WTC11 (cell line): ENCODE results near the gene CISD3. TPM values are rescaled to one million over a fixed set of nuclear protein-coding genes. Genes with fewer than 3 reads are reported as not detected.

Source experiments
- ATAC-seq: fragments of 200-7000 bp; cut with Tn5 transposase; 2 replicates; pipeline ENCODE4 v1.10.0; 2021; ENCODE audit warnings: mild to moderate bottlenecking, moderate library complexity
- CTCF ChIA-PET: fragments of 300-600 bp; sonication (Branson Sonifier 250); formaldehyde crosslinking; loops from one replicate; lab custom pipeline; 2021; ENCODE audit warnings: antibody characterized with exemption; lab: Charles Lee
- POLR2A ChIA-PET: fragments of 350-600 bp; sonication (Branson Sonifier 250); formaldehyde crosslinking; loops from one replicate; lab custom pipeline; 2021; ENCODE audit warnings: antibody characterized with exemption; lab: Charles Lee
- DNase-seq: peaks from one replicate; pipeline ENCODE4 v3.0.0; 2021; ENCODE audit warnings: low spot score
- H3K27ac Mint-ChIP-seq: 2 replicates; pipeline ENCODE4 v1.8.0; 2021; ENCODE audit warnings: mixed read lengths
- H3K27me3 Mint-ChIP-seq: 2 replicates; pipeline ENCODE4 v1.8.0; 2021; ENCODE audit warnings: low read depth, mild to moderate bottlenecking, moderate library complexity, mixed read lengths
- H3K36me3 Mint-ChIP-seq: 2 replicates; pipeline ENCODE4 v1.8.0; 2021; ENCODE audit warnings: mixed read lengths
- H3K4me1 Mint-ChIP-seq: 2 replicates; pipeline ENCODE4 v1.8.0; 2022; ENCODE audit warnings: mixed read lengths
- H3K4me3 Mint-ChIP-seq: 2 replicates; pipeline ENCODE4 v1.8.0; 2021; ENCODE audit warnings: mild to moderate bottlenecking, moderate library complexity, mixed read lengths
- H3K9me3 Mint-ChIP-seq: 2 replicates; pipeline ENCODE4 v1.8.0; 2021; ENCODE audit warnings: mixed read lengths
- ARID4B ChIP-seq: sonication (generic); formaldehyde crosslinking; IDR thresholded peaks from 2 replicates; pipeline ENCODE4 v1.8.0; 2023; ENCODE audit warnings: missing genetic modification reagents, mild to moderate bottlenecking, borderline replicate concordance
- ATF1 ChIP-seq: sonication (generic); formaldehyde crosslinking; IDR thresholded peaks from 2 replicates; pipeline ENCODE4 v1.8.1; 2023; ENCODE audit warnings: mild to moderate bottlenecking, moderate library complexity, missing genetic modification reagents
- CREB1 ChIP-seq: sonication (generic); formaldehyde crosslinking; IDR thresholded peaks from 2 replicates; pipeline ENCODE4 v1.8.0; 2023; ENCODE audit warnings: mild to moderate bottlenecking, missing genetic modification reagents
- ETV6 ChIP-seq: sonication (generic); formaldehyde crosslinking; IDR thresholded peaks from 2 replicates; pipeline ENCODE4 v1.8.1; 2022; ENCODE audit warnings: mild to moderate bottlenecking, missing genetic modification reagents
- HMGA2 ChIP-seq: fragments of 250-450 bp; sonication (Bioruptor Pico); IDR thresholded peaks from 2 replicates; pipeline ENCODE4 v1.4.0; 2021; ENCODE audit warnings: mild to moderate bottlenecking, moderate library complexity
- NFE2L1 ChIP-seq: sonication (generic); formaldehyde crosslinking; IDR thresholded peaks from 2 replicates; pipeline ENCODE4 v1.8.1; 2023; ENCODE audit warnings: missing genetic modification reagents
- PRDM15 ChIP-seq: sonication (generic); formaldehyde crosslinking; IDR thresholded peaks from 2 replicates; pipeline ENCODE4 v1.8.0; 2022; ENCODE audit warnings: missing genetic modification reagents
- PREB ChIP-seq: sonication (generic); formaldehyde crosslinking; IDR thresholded peaks from 2 replicates; pipeline ENCODE4 v1.8.1; 2022; ENCODE audit warnings: mild to moderate bottlenecking, missing genetic modification reagents, moderate library complexity, borderline replicate concordance
- total RNA-seq: library from RNA; stranded (reverse); gene quantifications from 3 replicates; pipeline ENCODE4 v1.2.3, GENCODE V29; 2021
- TF ChIP-seq, protein P1 (sequence below): sonication (generic); formaldehyde crosslinking; IDR thresholded peaks from 2 replicates; pipeline ENCODE4 v1.8.0; 2023; ENCODE audit warnings: mild to moderate bottlenecking, missing genetic modification reagents

CISD3 gene
- total RNA-seq, 1 experiment from 2014 or later = 12.1 TPM

GRCh38 chr17:38730526-38731379 is 612 bp downstream of the CISD3 start (continued):
- 0 out of 2 replicates have a peak, but pooled peaks have one; percentile 61 for TF ChIP-seq NFE2L1 (CRISPR knock-in tag)
- TF ChIP-seq PRDM15 = 0 out of 2 replicates have a peak, but pooled peaks have one; percentile 7

DNA sequence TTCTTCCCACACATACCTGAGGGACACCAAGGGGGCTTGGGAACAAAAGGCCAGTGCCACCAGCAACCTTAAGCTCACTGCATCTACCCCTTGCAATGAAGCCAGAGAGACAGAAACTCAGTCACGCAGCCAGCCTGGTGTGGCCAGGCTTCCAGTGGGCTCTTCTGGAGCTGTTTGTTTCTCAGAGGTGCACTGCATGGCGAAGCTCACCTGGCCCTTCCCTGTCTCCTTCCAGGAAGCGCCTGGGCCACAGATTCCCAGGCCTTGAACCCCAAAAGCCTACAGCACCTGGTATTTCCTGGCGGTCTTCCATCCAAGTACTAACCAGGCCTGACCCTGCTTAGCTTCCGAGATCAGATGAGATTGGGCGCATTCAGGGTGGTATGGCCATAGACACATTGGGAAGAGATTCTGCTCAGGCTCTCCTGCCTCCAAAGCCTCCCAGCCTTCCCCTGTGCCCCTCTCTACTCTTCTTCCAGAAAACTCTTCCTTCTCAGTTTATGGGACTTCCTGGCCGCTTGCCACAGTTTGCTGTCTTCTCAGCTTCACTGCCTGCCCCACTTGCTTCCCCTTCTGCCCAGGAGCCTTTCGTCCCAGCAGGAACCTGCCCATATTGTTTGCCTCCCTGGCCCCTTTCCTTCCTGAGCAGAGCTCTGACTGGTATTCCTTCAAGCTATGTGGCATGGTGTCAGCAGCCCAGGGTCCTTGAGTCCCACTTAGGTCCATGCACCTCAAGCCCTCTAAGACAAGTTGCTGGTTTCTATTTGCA is 1.6 kb downstream of the CISD3 start:
- Mint-ChIP-seq H3K9me3 (no peaks in the 10 kb centered on the region), H3K27me3 (peaks cover 23% of the 10 kb centered on the region), H3K27ac (peak overlapping the region; percentile 69; the same call in 1 of the 2 replicates), H3K4me3 (peak overlapping the region; percentile 94; the same call in 1 of the 2 replicates), H3K36me3 (peaks cover 2% of the 10 kb centered on the region; the same call in 1 of the 2 replicates), H3K4me1 (peaks cover 40% of the 10 kb centered on the region)
- ChIA-PET POLR2A (interaction anchor here (0.7 to 1.7 kb wide), 2 partner anchors 12 to 16 kb away, joined by 3 to 4 read pairs; no protein-coding TSS in a partner anchor), CTCF (interaction anchor here (1.0 to 2.6 kb wide), 11 partner anchors 12 to 173 kb away, joined by 3 to 22 read pairs (median 5); partner anchors contain the start of gene EPOP)
- no peak for ATAC-seq
- DNase-seq = no peak
- TF ChIP-seq ATF1 (CRISPR knock-in tag) (no peak), PREB (CRISPR knock-in tag) (no peak), CREB1 (CRISPR knock-in tag) (no peak), ARID4B (CRISPR knock-in tag) (no peak), ETV6 (CRISPR knock-in tag) (no peak), HMGA2 (CRISPR knock-in tag) (no peak)
- TF ChIP-seq, protein P1, sequence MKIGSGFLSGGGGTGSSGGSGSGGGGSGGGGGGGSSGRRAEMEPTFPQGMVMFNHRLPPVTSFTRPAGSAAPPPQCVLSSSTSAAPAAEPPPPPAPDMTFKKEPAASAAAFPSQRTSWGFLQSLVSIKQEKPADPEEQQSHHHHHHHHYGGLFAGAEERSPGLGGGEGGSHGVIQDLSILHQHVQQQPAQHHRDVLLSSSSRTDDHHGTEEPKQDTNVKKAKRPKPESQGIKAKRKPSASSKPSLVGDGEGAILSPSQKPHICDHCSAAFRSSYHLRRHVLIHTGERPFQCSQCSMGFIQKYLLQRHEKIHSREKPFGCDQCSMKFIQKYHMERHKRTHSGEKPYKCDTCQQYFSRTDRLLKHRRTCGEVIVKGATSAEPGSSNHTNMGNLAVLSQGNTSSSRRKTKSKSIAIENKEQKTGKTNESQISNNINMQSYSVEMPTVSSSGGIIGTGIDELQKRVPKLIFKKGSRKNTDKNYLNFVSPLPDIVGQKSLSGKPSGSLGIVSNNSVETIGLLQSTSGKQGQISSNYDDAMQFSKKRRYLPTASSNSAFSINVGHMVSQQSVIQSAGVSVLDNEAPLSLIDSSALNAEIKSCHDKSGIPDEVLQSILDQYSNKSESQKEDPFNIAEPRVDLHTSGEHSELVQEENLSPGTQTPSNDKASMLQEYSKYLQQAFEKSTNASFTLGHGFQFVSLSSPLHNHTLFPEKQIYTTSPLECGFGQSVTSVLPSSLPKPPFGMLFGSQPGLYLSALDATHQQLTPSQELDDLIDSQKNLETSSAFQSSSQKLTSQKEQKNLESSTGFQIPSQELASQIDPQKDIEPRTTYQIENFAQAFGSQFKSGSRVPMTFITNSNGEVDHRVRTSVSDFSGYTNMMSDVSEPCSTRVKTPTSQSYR (CRISPR knock-in tag) = no peak
